ENCODE data around the gene CEMIP. TPM values are rescaled to one million over a fixed set of nuclear protein-coding genes. Genes with fewer than 3 reads are reported as not detected.

The CEMIP gene
- total and polyA plus RNA-seq, 2 of the 8 experiments (the other 6 are each of a cell fraction or from before 2014, with no cell fraction given): 0.11 to 0.60 TPM

GRCh38 chr15:80970018-80970657 is 191.0 kb downstream of the CEMIP start:
- WGBS, 2 experiments (ENCODE audit: extremely low coverage in 1 of 2, insufficient coverage in 1 of 2, insufficient read length in 1 of 2, insufficient replicate concordance in 2 of 2, low coverage in 1 of 2, low lambda C conversion rate in 2 of 2, missing lambda C conversion rate in 1 of 2): 56% methylated on average over 12 of the region's 12 CpGs; no CpG with 5 or more reads in 1 of the 2 experiments
- TF ChIP-seq RAD21 (IDR thresholded peaks at IDR 0.05 in 1 of 2, conservative IDR thresholded peaks at IDR 0.05 in 1 of 2; ENCODE audit: low read depth in 2 of 2, low read length in 2 of 2) (peak; percentile 91 to 92), CEBPB (IDR thresholded peaks at IDR 0.05; ENCODE audit: low read depth, low read length) (no peak), TEAD4 (IDR thresholded peaks at IDR 0.05; ENCODE audit: low read depth, low read length) (no peak), SIN3A (conservative IDR thresholded peaks at IDR 0.05 in 1 of 2, IDR thresholded peaks at IDR 0.05 in 1 of 2; ENCODE audit: low read depth in 1 of 2, low read length in 2 of 2) (no peak), JUND (IDR thresholded peaks at IDR 0.05; ENCODE audit: low read length) (no peak), SAP30 (IDR thresholded peaks at IDR 0.05; ENCODE audit: insufficient read depth, insufficient replicate concordance, low read length) (no peak), RFX5 (IDR thresholded peaks at IDR 0.05; ENCODE audit: borderline replicate concordance, low read depth, low read length) (no peak), MAX (IDR thresholded peaks at IDR 0.05) (peak; percentile 48; the same call in 1 of the 2 replicates)
- TF ChIP-seq, protein P1, sequence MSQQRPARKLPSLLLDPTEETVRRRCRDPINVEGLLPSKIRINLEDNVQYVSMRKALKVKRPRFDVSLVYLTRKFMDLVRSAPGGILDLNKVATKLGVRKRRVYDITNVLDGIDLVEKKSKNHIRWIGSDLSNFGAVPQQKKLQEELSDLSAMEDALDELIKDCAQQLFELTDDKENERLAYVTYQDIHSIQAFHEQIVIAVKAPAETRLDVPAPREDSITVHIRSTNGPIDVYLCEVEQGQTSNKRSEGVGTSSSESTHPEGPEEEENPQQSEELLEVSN (IDR thresholded peaks at IDR 0.05): 0 out of 2 replicates have a peak, but pooled peaks have one; percentile 3

More at GRCh38 chr15:80970018-80970657, 191.0 kb downstream of the CEMIP start:
- FAIRE-seq (peak; percentile 62), DNase-seq (ENCODE audit: low read depth in 1 of 2, low spot score in 2 of 2) (peak in 1 of 2 experiments; percentile 78)
- Histone ChIP-seq H2BK15ac (ENCODE audit: low read length) (no peak overlapping the region), H3K79me2 (ENCODE audit: control insufficient read depth in 1 of 2, insufficient read depth in 2 of 2, low read length in 2 of 2) (peaks cover 0 to 10% of the 10 kb centered on the region in 2 experiments; a peak in 1 of 4 replicates), H2BK20ac (ENCODE audit: low read length) (no peak overlapping the region), H3K4me1 (replicated peaks in 1 of 4; ENCODE audit: control insufficient read depth in 3 of 4, insufficient read depth in 4 of 4, low read length in 3 of 4) (peaks cover 13 to 30% (median 21%) of the 10 kb centered on the region in 4 experiments), H3K4me3 (ENCODE audit: extremely low read depth in 1 of 4, insufficient read depth in 2 of 4, low read depth in 3 of 4, low read length in 4 of 4) (no peak overlapping the region), H2AFZ (ENCODE audit: low read length) (no peak overlapping the region), H3K79me1 (ENCODE audit: low read depth, low read length) (peaks cover 7% of the 10 kb centered on the region), H3K36me3 (ENCODE audit: control insufficient read depth in 2 of 4, insufficient read depth in 4 of 4, low read length in 3 of 4) (peaks cover 0 to 3% (median 0%) of the 10 kb centered on the region in 4 experiments; a peak in 1 of 8 replicates), H2BK12ac (ENCODE audit: low read depth, low read length) (0 out of 2 replicates have a peak overlapping the region, but pooled peaks have one; percentile 10), H4K91ac (replicated peaks; ENCODE audit: insufficient read length, low read length) (no peak overlapping the region), H3K9ac (replicated peaks in 1 of 4; ENCODE audit: extremely low read depth in 1 of 4, low read depth in 3 of 4, low read length in 3 of 4) (no peak overlapping the region), H3K27me3 (replicated peaks in 1 of 4; ENCODE audit: control insufficient read depth in 3 of 4, extremely low read depth in 1 of 4, insufficient read depth in 3 of 4, low read length in 3 of 4) (no peaks in the 10 kb centered on the region), H2BK5ac (ENCODE audit: low read depth, low read length) (no peak overlapping the region), H3K23ac (ENCODE audit: insufficient read length) (no peak overlapping the region), H4K20me1 (replicated peaks in 1 of 2; ENCODE audit: control insufficient read depth in 1 of 2, insufficient read depth in 2 of 2, low read length in 2 of 2) (peaks cover 0 to 8% of the 10 kb centered on the region in 2 experiments), H3K14ac (ENCODE audit: insufficient read length) (no peak overlapping the region), H3K56ac (replicated peaks; ENCODE audit: insufficient read length, low read depth, low read length) (no peak overlapping the region), H4K8ac (ENCODE audit: extremely low read depth, insufficient read depth, low read length) (no peak overlapping the region), H2AK5ac (ENCODE audit: low read depth, low read length) (no peak overlapping the region), H2BK120ac (replicated peaks; ENCODE audit: low read depth, low read length) (no peak overlapping the region), H3K23me2 (ENCODE audit: low read depth, low read length) (no peaks in the 10 kb centered on the region), H3K27ac (ENCODE audit: low read depth, low read length) (no peak overlapping the region), H4K5ac (ENCODE audit: insufficient read length, low read depth, low read length) (no peak overlapping the region), H3K18ac (ENCODE audit: extremely low read depth, low read length) (no peak overlapping the region), H3K4me2 (ENCODE audit: insufficient read depth in 1 of 2, low read depth in 2 of 2, low read length in 2 of 2) (no peak overlapping the region), H3K9me3 (ENCODE audit: insufficient read depth in 2 of 2, low read depth in 1 of 2, low read length in 1 of 2) (no peaks in the 10 kb centered on the region), H3K4ac (replicated peaks; ENCODE audit: insufficient read length, low read depth, low read length) (no peak overlapping the region)
- ChIA-PET POLR2A (ENCODE audit: partially characterized antibody) (interaction anchor here (0.7 to 0.9 kb wide), 2 partner anchors 111 to 138 kb away, joined by 3 read pairs; no protein-coding TSS in a partner anchor), CTCF (ENCODE audit: partially characterized antibody) (interaction anchor here (0.5 to 5.9 kb wide), 55 partner anchors 7 to 516 kb away, joined by 3 to 94 read pairs (median 5); partner anchors contain the start of gene CEMIP)
